Subcutaneous adipose tissue (tissue), 4 donors: ENCODE results near the gene DMBX1. TPM values are rescaled to one million over a fixed set of nuclear protein-coding genes. Genes with fewer than 3 reads are reported as not detected.

Experiments used
- CTCF ChIP-seq: fragments of 450-650 bp; IDR thresholded peaks from one replicate; pipeline ENCODE4 v1.5.1; 2016; ENCODE audit warnings: low read depth, mild to moderate bottlenecking, control low read depth, antibody characterized with exemption, moderate library complexity
- total RNA-seq, 4 donors: library from RNA; depleted of rRNA; stranded (reverse); fragments of >200 nt; gene quantifications; one replicate each; pipeline ENCODE4 v1.1.0, GENCODE V29; 2016

Gene DMBX1
- total RNA-seq, 4 donors from 2014 or later = not detected

DNA sequence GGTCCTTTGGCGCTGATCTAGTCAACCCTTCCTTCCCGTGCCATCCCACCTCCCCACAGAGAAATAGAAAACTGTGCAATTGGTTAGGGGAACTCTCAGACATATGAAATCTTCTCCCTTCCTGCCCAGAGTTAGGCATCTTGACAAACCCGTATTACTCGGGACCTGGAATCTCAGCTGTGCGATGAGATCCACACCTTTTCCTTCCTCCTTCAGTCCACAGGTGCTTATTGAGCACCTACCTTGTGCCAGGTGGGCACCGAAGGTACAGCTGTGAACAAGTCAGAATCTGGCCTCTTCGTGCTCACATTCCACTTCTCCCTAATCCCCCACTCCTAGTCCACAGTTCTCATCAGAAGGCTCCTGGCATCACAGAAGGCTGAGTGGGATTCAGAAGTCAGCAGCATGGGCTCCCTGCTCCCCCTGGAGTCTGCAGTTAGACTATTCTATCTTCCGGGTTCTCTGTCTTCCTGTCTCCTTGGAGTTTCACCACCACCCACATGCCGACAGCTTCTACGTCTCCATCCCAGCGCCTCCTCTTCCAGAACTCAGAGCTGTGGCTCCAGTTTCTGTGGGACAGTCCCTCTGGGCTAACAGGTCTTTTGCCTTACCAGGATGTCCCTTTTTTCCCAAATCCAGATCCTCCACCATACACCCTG is 38.8 kb downstream of the DMBX1 start:
- TF ChIP-seq CTCF = no peak

DNA sequence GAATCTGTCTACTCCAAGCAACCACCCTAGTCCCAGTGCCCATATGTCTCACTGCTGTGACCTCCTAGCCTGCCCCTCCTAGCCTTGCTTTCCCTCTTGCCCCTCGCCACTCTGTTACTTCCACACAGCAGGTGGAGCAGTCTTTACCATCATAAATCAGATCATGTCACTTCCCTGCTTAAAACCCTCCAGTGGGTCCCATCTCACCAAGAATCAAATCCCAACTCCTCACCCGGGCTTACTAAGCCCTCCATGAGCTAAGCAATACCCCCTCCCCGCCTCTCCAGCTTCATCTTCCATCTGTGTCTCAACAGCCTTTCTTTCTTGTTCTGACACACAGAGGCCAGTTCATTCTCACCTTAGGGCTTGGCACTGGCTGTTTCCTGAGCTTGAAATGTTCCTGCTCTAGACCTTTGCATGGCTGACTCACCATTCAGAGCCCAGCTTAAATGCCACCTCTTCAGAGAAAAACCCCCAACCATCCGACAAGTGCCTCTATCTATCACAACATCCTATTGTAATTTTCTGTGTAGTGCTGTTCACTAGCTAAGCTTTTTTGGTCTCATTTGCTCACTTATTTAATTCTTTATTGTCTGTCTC is 39.5 kb downstream of the DMBX1 start:
- no peak for TF ChIP-seq CTCF

GRCh38 chr1:46530311-46530710 is 40.7 kb downstream of the DMBX1 start:
- TF ChIP-seq CTCF = no peak

DNA sequence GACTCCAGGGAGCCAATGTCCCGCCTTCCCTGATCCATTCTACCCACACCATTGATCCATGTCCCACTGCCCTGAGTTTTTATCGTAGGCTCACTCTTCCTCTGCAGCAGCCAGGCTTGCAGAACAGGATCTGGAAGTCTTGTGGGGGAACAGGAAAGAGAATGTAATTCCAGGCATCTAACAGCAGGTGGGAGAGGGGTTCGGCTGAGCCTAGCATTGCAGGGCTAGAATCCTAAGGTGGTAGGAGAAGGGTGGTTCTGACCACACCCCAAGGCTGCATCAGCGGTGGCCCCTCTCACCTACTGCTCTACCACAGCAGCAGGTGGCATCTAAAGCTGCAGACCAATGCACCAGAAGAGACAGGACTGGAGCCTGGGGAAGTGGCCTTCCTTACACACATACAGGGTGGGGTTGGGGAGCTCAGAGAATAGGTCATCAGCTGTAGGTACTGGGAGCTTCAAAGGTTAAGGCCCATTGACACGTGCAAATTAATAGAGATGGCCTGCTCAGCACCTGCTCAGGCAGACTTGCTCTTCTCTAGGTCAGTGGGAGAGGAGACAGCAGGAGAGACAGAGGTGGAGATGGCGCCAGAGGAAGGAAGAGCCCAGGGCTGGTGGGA is 41.3 kb downstream of the DMBX1 start:
- no peak for TF ChIP-seq CTCF

- TF ChIP-seq CTCF = no peak
Measured at GRCh38 chr1:46532095-46532494, 42.5 kb downstream of the DMBX1 start.

- TF ChIP-seq CTCF = no peak
Measured at GRCh38 chr1:46532498-46533178, 43.0 kb downstream of the DMBX1 start.

- no peak for TF ChIP-seq CTCF
Measured at GRCh38 chr1:46533179-46533864, 43.7 kb downstream of the DMBX1 start.
